22Rv1 (cell line): Measurements from ENCODE around the gene MAN2B2.

Source experiments
- ZFX ChIP-seq: fragments of 450-650 bp; IDR thresholded peaks from 2 replicates; pipeline ENCODE4 v1.6.1; 2017; ENCODE audit warnings: antibody characterized with exemption, borderline replicate concordance
- TF ChIP-seq, protein P1 (sequence below): fragments of 450-650 bp; IDR thresholded peaks from 2 replicates; pipeline ENCODE4 v1.5.1; 2017; ENCODE audit warnings: mild to moderate bottlenecking

DNA sequence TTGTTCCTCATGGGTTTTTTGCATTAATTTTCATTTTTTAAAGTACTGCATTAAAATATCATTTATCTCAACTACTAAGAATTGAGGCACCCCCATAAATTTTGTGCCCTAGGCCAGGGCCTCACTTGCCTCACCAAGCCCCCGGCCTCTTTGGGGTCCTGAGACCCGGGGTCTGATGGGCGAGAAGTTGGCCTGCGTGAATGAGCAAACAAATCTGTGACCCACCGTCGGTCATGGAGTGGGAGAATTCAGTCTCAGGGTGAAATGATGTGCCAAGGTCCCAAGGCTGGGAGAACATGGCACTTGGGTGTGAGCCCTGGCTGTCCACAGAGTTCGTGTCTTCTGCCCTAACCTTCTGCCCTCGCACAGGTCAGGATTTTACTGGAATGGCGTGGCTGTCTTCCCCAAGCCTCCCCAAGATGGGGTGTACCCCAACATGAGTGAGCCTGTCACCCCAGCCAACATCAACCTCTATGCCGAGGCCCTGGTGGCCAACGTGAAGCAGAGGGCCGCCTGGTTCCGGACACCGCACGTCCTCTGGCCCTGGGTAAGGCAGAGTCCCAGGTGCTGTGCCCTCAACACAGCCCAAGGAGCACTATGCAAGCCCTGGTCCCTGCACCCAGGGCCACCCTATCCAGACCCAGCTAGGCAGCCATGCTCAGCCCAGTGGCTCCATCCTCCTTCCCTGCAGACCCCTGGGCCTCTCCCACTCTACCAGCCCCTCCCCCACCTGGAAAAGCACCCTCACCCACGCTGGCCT, 18.0 kb downstream of the MAN2B2 start:
- TF ChIP-seq, protein P1, sequence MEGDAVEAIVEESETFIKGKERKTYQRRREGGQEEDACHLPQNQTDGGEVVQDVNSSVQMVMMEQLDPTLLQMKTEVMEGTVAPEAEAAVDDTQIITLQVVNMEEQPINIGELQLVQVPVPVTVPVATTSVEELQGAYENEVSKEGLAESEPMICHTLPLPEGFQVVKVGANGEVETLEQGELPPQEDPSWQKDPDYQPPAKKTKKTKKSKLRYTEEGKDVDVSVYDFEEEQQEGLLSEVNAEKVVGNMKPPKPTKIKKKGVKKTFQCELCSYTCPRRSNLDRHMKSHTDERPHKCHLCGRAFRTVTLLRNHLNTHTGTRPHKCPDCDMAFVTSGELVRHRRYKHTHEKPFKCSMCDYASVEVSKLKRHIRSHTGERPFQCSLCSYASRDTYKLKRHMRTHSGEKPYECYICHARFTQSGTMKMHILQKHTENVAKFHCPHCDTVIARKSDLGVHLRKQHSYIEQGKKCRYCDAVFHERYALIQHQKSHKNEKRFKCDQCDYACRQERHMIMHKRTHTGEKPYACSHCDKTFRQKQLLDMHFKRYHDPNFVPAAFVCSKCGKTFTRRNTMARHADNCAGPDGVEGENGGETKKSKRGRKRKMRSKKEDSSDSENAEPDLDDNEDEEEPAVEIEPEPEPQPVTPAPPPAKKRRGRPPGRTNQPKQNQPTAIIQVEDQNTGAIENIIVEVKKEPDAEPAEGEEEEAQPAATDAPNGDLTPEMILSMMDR = no peak
- TF ChIP-seq ZFX = no peak
